SK-N-SH (cell line): ENCODE data around the gene HDAC4.

ENCODE experiments used
- CTCF ChIP-seq: fragments of 200-600 bp; sonication (generic); IDR thresholded peaks from 2 replicates; pipeline ENCODE4 v1.6.1; 2017; ENCODE audit warnings: antibody characterized with exemption, mild to moderate bottlenecking, moderate library complexity
- ELF1 ChIP-seq: IDR thresholded peaks from 2 replicates; pipeline ENCODE4 v1.4.0; 2012
- EZH2phosphoT487 ChIP-seq: fragments of 200-600 bp; sonication (generic); IDR thresholded peaks from 2 replicates; pipeline ENCODE4 v1.6.1; 2017; ENCODE audit warnings: low read depth, mixed run types, mild to moderate bottlenecking, antibody characterized with exemption, moderate library complexity, borderline replicate concordance
- GABPA ChIP-seq: IDR thresholded peaks from 2 replicates; pipeline ENCODE4 v1.4.0; 2012; ENCODE audit warnings: low read depth, mild to moderate bottlenecking
- POLR2AphosphoS5 ChIP-seq: IDR thresholded peaks from 2 replicates; pipeline ENCODE4 v1.6.1; 2012; ENCODE audit warnings: low read depth, low read length
- TAF1 ChIP-seq: IDR thresholded peaks from 2 replicates; pipeline ENCODE4 v1.6.1; 2012; ENCODE audit warnings: low read depth, mild to moderate bottlenecking, low read length, moderate library complexity, borderline replicate concordance
- TCF12 ChIP-seq: IDR thresholded peaks from 2 replicates; pipeline ENCODE4 v1.4.0; 2012
- TEAD4 ChIP-seq: IDR thresholded peaks from 2 replicates; pipeline ENCODE4 v1.4.0; 2012; ENCODE audit warnings: mild to moderate bottlenecking, borderline replicate concordance; ENCODE audit not compliant: insufficient read depth
- YY1 ChIP-seq: IDR thresholded peaks from 2 replicates; pipeline ENCODE4 v1.4.0; 2012; ENCODE audit warnings: low read depth, mild to moderate bottlenecking
- ZBTB33 ChIP-seq: IDR thresholded peaks from 2 replicates; pipeline ENCODE4 v1.4.0; 2012; ENCODE audit warnings: low read depth, borderline replicate concordance
- TF ChIP-seq, protein P1 (sequence below): fragments of 150-350 bp; IDR thresholded peaks from 2 replicates; pipeline ENCODE4 v1.6.1; 2016; ENCODE audit warnings: mild to moderate bottlenecking, low read depth, low read length

GRCh38 chr2:239138610-239139009 is 262.2 kb downstream of the HDAC4 start:
- TF ChIP-seq GABPA (no peak), CTCF (no peak), POLR2AphosphoS5 (no peak), YY1 (no peak), TCF12 (no peak), ELF1 (no peak), TAF1 (no peak), EZH2phosphoT487 (no peak), ZBTB33 (no peak), TEAD4 (no peak)
- TF ChIP-seq, protein P1, sequence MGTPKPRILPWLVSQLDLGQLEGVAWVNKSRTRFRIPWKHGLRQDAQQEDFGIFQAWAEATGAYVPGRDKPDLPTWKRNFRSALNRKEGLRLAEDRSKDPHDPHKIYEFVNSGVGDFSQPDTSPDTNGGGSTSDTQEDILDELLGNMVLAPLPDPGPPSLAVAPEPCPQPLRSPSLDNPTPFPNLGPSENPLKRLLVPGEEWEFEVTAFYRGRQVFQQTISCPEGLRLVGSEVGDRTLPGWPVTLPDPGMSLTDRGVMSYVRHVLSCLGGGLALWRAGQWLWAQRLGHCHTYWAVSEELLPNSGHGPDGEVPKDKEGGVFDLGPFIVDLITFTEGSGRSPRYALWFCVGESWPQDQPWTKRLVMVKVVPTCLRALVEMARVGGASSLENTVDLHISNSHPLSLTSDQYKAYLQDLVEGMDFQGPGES = no peak
